A549 (cell line): ENCODE results near the gene CACNA1I.

Source experiments
- EP300 ChIP-seq, 2 experiments: fragments of >200 bp; sonication (Bioruptor Twin); formaldehyde crosslinking; IDR thresholded peaks; 2 replicates in 1 of 2; 3 replicates in 1 of 2; pipeline ENCODE4 v1.6.1; 2016 to 2017
- GATA3 ChIP-seq: IDR thresholded peaks from 2 replicates; pipeline ENCODE4 v1.6.1; 2012; ENCODE audit warnings: borderline replicate concordance
- POLR2A ChIP-seq: IDR thresholded peaks from 2 replicates; pipeline ENCODE4 v1.6.1; 2012; ENCODE audit warnings: mild to moderate bottlenecking, low read length
- SMC3 ChIP-seq: fragments of >200 bp; sonication (Bioruptor Twin); formaldehyde crosslinking; IDR thresholded peaks from 3 replicates; pipeline ENCODE4 v1.6.1; 2018; ENCODE audit warnings: inconsistent platforms
- TF ChIP-seq, protein P1 (sequence below): IDR thresholded peaks from 2 replicates; pipeline ENCODE4 v1.6.1; 2012
- TF ChIP-seq, protein P2 (sequence below): fragments of >200 bp; sonication (Bioruptor Twin); formaldehyde crosslinking; IDR thresholded peaks from 3 replicates; pipeline ENCODE4 v1.5.1; 2016

DNA sequence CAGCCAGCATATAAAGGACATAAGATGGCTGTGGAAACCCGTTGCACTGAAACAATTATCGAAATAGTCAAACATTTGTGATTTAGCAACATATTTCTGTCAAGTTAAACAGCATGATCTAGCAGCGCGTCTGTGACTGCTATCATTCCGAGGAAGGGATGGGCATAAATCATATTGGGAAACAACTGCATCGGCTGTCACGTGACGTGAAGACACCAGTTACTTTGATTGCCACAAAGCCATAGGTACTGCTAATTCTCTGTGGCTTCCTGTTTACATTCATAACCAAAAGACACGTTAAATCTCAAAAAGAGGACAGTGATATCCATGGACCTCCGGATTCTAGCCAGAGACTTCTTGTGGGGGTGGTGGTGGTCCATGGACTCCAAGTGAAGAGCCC lies 87.8 kb downstream of the CACNA1I start:
- TF ChIP-seq EP300 (IDR thresholded peaks at IDR 0.05) (no peak), POLR2A (no peak), SMC3 (no peak), GATA3 (no peak)
- TF ChIP-seq, protein P1, sequence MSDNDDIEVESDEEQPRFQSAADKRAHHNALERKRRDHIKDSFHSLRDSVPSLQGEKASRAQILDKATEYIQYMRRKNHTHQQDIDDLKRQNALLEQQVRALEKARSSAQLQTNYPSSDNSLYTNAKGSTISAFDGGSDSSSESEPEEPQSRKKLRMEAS, result no peak
- TF ChIP-seq, protein P2, sequence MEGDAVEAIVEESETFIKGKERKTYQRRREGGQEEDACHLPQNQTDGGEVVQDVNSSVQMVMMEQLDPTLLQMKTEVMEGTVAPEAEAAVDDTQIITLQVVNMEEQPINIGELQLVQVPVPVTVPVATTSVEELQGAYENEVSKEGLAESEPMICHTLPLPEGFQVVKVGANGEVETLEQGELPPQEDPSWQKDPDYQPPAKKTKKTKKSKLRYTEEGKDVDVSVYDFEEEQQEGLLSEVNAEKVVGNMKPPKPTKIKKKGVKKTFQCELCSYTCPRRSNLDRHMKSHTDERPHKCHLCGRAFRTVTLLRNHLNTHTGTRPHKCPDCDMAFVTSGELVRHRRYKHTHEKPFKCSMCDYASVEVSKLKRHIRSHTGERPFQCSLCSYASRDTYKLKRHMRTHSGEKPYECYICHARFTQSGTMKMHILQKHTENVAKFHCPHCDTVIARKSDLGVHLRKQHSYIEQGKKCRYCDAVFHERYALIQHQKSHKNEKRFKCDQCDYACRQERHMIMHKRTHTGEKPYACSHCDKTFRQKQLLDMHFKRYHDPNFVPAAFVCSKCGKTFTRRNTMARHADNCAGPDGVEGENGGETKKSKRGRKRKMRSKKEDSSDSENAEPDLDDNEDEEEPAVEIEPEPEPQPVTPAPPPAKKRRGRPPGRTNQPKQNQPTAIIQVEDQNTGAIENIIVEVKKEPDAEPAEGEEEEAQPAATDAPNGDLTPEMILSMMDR, result no peak
